Measurements from ENCODE around the gene CADPS.

DNA sequence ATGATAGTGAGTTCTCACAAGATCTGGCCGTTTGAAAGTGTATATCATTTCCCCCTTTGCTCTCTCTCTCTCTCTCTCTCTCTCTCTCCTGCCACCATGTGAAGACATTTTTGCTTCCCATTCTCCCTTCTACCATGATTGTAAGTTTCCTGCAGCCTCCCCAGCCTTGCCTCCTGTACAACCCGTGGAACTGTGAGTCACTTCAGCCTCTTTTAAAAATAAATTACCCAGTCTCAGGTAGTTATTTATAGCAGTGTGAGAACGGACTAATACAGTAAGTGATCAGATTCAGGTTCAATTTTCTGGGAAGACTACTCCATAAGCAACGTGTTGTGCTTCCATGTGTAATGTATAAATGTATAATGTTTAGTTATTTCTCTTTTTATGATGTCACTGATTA lies 29.2 kb downstream of the CADPS start:
- TF ChIP-seq CHD2 (IDR thresholded peaks at IDR 0.05; ENCODE audit: low read length, partially characterized antibody) (no peak), SREBF2 (IDR thresholded peaks at IDR 0.05) (no peak), RAD21 (conservative IDR thresholded peaks at IDR 0.05 in 1 of 2, IDR thresholded peaks at IDR 0.05 in 1 of 2) (no peak), JUN (IDR thresholded peaks at IDR 0.05) (no peak), EP300 (IDR thresholded peaks at IDR 0.05) (no peak), HOXA7 (CRISPR knock-in tag; IDR thresholded peaks at IDR 0.05) (no peak)
- TF ChIP-seq, protein P1, sequence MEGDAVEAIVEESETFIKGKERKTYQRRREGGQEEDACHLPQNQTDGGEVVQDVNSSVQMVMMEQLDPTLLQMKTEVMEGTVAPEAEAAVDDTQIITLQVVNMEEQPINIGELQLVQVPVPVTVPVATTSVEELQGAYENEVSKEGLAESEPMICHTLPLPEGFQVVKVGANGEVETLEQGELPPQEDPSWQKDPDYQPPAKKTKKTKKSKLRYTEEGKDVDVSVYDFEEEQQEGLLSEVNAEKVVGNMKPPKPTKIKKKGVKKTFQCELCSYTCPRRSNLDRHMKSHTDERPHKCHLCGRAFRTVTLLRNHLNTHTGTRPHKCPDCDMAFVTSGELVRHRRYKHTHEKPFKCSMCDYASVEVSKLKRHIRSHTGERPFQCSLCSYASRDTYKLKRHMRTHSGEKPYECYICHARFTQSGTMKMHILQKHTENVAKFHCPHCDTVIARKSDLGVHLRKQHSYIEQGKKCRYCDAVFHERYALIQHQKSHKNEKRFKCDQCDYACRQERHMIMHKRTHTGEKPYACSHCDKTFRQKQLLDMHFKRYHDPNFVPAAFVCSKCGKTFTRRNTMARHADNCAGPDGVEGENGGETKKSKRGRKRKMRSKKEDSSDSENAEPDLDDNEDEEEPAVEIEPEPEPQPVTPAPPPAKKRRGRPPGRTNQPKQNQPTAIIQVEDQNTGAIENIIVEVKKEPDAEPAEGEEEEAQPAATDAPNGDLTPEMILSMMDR (IDR thresholded peaks at IDR 0.05), result no peak

Data from A549 (cell line).